GM18909 (cell line): ENCODE measurements around the gene FAM72D.
"Not testable (repeated sequence)": the region's sequence is repeated elsewhere in the genome, so short reads cannot be mapped to it uniquely, and the experiment has no call there.

Experiments
- ATAC-seq: cut with Tn5 transposase; IDR thresholded peaks from one replicate; pipeline ENCODE4 v1.9.1; 2021; ENCODE audit warnings: mild to moderate bottlenecking; ENCODE audit not compliant: unreplicated experiment, poor library complexity

FAM72D gene

DNA sequence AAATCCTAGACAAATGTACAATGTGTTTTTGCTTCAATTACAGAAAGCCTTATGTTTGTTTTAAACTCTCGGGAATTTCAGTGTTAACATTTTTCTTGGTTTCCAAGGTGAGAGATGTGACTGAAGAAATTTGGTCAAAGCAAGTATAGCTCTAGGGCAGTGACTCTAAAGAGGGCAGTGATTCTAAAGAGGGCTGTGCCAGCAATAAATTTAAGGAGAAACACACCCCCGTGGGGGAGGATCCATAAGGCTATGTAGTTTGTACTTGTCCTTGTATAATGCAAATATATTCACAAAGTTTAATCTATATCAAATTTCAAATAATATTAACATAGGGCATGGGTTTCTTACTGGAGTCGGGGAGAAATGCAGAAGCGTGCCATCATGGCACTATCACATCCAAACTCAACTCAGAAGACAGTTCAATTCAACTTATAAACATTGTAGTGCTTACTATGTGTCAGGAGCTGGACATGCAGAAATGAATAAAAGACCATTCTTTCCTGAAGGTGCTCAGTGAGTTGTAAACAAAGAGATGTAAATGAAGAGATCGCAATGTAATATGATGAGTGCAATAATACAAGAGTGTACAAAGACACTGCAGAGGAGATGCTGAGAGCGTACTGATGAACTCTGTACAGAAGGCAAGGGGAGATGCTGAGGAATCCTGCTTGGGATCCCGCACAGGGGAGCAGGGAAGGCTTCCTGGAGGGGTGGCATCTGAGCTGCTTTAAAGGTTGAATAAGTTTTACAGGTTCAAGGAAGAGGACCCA is 13.1 kb upstream of the FAM72D start:
- not testable (repeated sequence) for ATAC-seq

- not testable (repeated sequence) for ATAC-seq
Observed at GRCh38 chr1:145093517-145094149, 2.1 kb upstream of the FAM72D start.

DNA sequence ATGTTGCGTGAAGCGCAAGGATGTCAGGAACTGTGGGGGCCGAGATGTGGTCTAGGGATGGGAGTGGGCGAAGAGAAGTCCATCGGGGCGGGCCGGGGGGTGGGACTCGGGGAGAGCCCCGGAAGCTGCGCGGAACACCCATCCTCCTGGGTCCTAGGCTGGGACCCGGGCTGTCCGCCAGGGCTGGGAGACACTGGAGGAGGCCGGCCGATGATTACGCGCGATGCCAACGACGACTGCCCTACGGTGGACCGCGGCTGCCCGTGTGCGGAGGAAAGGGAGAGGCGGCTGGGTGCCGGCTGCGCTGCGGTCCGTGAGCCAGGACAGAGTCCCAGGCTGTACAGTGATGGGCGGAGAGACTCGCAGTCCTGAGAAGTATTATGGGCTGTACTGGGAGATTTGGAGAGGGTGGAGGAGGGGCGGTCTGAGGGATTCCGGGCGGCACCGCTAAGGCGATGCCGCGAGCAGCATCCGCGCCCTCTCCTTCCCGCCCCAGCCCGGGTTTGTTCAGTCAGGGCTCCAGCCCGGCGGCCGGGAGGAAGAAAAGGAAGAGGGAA is 1.0 kb upstream of the FAM72D start:
- peak; percentile 11 for ATAC-seq

DNA sequence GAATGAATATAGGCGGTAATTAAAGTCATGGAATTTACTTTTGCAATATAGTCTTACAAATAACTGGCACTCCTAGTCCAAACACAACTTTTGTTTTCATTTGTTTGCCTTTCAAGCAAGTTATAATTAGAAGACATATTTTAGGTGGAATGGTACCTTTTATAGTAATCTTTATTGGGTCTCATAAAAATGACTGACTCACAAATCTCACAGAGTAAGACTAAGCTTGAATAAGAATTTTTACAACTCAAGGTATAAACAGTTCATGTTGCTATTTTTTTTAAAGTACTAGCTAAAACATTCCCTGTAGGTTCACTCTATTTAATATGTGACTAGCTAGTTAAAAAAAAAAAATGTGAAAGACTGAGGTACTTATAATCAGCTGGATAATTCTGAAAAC is 6.0 kb downstream of the FAM72D start:
- ATAC-seq, result not testable (repeated sequence)

DNA sequence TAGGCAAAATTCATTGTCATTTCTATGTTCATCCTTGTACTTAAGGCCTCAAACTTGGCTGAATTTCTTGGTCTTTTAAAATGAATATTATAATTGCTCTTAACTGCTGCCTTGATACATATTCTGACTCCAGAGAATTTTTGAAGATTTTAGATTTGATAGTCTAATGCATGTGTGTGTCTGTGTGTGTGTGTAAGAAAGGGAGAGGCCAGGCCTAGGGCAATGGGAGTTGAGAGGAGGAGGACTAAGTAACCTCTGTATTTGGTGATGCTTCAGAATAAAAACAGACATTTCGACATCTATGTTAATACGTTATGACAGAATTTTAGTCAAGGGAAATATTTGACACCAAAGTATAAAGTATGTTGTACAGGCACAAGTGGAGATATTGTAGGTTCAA is 7.5 kb downstream of the FAM72D start:
- ATAC-seq, result not testable (repeated sequence)

DNA sequence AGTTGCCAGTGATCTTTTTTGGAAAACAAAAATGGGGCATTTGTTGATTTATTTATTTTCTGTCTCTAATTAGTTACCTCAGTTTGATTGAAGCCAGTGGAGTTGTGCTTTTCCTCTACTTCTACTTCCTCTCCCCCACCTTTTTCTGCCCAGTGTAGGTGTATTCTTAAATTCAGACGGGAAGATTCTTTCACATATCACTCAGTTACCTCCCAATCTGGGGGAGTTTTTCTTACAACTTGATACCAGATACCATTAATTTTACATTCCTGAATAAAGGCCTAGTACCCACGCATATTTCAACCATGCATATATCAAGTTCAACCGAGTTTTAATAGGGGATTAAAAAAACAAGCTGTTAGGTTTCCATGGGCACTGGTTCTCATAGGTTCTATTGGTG is 15.9 kb downstream of the FAM72D start:
- not testable (repeated sequence) for ATAC-seq

DNA sequence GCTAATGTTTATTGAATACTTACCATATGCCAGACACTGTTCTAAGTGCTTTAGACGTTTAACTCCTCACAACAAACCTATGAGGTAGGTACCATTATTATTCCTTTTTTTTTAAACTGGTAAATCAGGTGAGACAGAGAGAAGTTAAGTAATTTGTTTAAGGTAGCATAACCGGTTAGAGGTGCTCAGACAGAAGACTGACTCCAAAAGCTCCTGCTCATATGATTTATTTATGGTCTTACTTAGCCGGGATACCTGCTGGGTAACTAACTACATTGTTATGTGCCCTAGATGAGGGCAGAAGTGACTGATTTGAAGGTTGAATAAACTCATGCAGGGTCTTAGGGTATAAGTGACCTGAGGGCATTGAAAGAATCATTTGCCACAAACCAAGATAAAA is 16.9 kb downstream of the FAM72D start:
- not testable (repeated sequence) for ATAC-seq

GRCh38 chr1:145114560-145115057 is 18.8 kb downstream of the FAM72D start:
- not testable (repeated sequence) for ATAC-seq

DNA sequence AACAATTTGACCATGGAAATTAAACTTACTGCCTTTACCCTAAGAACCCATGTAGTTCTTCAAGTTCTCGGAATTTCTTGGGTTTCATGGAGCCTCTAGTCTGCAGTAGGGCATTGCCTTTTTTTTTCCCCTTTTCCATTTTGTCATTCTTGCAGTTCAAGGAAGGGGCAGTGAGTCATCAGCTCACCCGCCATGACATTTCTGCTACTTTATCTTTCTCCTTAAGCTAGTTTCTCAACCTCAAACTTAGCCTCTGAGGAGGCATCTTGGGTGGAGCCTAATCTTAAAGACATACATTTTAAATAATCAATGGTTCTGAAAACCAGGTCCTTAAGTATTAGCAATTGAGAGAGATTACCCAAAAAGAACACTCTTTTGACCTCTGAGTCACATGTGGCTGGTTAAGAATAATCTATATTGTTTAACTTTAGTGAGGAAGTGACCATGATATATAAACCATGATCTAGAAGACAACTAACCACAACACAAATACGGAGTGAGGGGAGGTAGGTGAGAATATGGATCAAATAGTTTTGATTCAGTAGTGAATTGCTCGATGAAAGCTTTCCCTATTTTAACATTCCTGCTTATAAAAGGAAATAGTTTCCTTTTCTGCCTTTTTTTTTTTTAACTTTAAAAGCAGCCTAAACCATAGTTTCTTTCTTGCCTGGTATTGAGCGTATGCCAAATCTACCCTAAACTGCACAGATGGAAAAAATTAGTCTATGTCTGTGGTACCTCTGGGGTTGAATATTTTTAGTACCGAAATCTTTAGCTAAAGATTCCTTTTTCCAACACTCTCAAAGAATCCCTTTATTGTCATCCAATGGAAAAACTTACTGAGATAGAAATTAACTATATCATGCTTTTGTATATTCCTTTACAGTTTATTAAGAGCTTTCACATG is 20.1 kb downstream of the FAM72D start:
- not testable (repeated sequence) for ATAC-seq

GRCh38 chr1:145119842-145120241 is 24.1 kb downstream of the FAM72D start:
- not testable (repeated sequence) for ATAC-seq

DNA sequence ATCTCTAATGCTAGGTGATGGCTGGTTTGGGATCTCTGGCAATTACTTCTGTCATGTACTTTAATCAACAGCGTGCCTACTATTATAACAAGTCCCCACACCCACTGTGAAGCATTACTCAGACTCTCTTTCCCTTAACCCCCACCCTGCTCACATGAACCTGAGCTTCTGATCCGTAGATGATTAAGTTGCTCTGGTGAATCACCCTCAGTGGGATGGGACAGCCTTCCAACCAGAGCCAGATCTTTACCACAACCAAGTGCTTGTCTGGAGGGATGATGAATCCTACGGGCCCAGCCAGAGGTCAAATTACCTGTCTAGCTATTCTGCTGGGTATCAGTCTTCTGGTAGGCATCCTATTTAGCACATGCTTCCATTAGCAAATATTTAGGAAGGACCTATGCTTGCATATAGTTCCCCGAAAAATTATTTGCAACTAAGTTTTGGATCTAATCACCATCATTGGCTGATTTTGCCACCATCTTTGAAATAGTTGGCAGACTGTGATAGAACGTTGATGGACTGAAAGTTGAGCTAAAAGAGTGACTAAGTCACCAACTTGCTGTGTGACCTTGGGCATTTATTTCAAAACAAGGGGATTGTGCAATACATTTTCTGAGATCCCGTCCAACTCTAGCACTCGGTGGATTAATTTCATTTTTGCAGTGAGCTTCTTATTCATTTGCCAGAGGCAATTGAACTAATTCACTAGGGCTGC is 26.7 kb downstream of the FAM72D start:
- ATAC-seq, result not testable (repeated sequence)

GRCh38 chr1:145123062-145123395 is 27.3 kb downstream of the FAM72D start:
- ATAC-seq, result not testable (repeated sequence)

- not testable (repeated sequence) for ATAC-seq
Observed at GRCh38 chr1:145123992-145124641, 28.3 kb downstream of the FAM72D start.

DNA sequence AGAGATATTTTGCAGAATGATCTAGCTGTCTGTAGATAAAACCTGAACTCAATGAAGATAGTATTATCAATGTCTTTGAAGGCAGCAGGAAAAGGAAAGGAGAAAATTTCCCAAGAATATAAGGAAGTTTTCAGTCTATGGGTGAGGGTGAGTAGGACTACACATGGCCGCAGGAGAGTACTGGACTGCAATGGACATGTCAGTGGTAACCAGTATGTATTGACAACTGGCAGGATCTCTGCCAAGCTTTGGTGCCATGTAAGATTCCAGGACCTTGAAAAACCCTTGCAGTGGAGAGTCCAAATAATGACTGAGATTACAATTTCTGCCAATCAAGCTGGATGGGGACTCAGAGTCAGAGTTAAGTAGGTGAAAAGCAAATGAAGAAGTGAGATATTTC is 29.3 kb downstream of the FAM72D start:
- not testable (repeated sequence) for ATAC-seq

GRCh38 chr1:145127144-145127543 is 31.4 kb downstream of the FAM72D start:
- ATAC-seq, result not testable (repeated sequence)

GRCh38 chr1:145128697-145129469 is 33.1 kb downstream of the FAM72D start:
- ATAC-seq, result not testable (repeated sequence)

DNA sequence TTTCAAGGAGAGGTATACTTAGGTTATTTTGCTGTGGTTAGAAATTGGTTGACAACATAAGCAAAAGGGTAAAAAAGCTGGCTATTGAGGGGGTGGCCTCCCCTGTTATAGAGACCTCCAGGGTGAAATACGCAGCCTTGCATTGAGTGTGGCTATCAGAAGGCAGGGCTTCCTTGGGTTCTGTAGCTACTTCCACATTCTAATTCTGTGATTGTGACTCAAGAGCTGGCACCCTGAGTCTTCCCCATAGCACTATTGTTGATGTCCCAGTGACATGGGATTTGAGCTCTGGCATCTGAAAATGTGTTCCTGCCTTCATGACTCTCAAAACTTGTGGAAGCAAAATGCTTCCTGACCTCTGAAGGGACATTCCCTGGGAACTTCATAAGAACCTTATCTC is 38.7 kb downstream of the FAM72D start:
- not testable (repeated sequence) for ATAC-seq

DNA sequence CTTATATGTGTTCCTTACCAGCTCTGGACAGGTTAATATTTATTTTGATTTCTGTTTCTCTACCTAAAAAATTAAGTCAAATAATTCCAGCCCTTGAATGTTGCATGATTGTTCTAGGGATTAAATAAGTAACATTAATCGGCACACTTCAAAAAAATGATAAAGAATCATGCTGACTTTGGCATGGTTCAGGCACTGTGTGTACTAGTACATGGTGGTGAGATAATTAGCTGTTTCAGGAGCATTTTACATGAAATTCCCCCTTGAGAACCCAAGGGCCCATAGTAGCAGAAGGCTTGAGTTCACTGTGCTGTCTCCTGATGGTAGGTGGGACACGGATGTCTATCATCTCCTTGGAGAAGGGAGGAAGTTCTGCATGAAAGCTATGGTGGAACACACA is 44.8 kb downstream of the FAM72D start:
- not testable (repeated sequence) for ATAC-seq
